NCI-H526 (cell line): ENCODE results near the gene B4GALNT4.
A peak's percentile ranks its signal among the peaks of the same experiment; 100 is the strongest.
"Not testable (repeated sequence)": the region's sequence is repeated elsewhere in the genome, so short reads cannot be mapped to it uniquely, and the experiment has no call there.

Source experiments
- DNase-seq, 2 experiments: peaks; one replicate each; lab custom pipeline; 2025; lab: John Stamatoyannopoulos, UW

B4GALNT4 gene, protein sequence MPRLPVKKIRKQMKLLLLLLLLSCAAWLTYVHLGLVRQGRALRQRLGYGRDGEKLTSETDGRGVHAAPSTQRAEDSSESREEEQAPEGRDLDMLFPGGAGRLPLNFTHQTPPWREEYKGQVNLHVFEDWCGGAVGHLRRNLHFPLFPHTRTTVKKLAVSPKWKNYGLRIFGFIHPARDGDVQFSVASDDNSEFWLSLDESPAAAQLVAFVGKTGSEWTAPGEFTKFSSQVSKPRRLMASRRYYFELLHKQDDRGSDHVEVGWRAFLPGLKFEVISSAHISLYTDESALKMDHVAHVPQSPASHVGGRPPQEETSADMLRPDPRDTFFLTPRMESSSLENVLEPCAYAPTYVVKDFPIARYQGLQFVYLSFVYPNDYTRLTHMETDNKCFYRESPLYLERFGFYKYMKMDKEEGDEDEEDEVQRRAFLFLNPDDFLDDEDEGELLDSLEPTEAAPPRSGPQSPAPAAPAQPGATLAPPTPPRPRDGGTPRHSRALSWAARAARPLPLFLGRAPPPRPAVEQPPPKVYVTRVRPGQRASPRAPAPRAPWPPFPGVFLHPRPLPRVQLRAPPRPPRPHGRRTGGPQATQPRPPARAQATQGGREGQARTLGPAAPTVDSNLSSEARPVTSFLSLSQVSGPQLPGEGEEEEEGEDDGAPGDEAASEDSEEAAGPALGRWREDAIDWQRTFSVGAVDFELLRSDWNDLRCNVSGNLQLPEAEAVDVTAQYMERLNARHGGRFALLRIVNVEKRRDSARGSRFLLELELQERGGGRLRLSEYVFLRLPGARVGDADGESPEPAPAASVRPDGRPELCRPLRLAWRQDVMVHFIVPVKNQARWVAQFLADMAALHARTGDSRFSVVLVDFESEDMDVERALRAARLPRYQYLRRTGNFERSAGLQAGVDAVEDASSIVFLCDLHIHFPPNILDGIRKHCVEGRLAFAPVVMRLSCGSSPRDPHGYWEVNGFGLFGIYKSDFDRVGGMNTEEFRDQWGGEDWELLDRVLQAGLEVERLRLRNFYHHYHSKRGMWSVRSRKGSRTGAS

DNA sequence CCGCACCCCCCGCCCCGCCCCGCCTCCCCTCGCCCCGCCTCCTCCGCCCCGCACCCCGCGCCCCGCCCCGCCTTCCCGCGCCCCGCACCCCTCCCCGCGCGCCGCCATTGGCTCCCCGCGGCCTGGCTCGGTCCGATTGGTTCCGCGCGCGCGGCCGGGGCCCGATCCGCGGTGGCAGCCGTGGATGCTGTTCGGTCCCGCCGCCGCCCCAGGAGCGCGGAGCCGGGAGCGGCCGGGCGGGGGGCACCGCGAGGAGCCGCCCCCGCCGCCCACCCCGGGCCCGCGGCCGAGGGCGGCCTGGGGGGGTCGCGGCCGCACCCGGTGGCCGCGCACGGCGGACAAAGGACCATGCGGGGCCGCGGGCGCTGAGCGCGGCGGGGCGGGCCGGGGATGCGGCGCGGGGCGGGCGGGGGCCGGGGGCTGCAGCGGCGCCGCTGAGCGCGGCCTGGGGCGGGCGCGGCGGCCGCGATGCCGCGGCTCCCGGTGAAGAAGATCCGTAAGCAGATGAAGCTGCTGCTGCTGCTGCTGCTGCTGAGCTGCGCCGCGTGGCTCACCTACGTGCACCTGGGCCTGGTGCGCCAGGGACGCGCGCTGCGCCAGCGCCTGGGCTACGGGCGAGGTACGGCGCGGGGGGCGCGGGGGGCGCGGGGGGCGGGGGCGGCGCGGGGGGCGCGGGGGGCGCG, at the start of gene B4GALNT4:
TSS of gene B4GALNT4 (plus strand) at position 164 of the 683 bp plus-strand sequence. CDS start at position 469, 305 bp downstream.
- peak in 1 of 2 experiments; percentile 77 for DNase-seq

DNA sequence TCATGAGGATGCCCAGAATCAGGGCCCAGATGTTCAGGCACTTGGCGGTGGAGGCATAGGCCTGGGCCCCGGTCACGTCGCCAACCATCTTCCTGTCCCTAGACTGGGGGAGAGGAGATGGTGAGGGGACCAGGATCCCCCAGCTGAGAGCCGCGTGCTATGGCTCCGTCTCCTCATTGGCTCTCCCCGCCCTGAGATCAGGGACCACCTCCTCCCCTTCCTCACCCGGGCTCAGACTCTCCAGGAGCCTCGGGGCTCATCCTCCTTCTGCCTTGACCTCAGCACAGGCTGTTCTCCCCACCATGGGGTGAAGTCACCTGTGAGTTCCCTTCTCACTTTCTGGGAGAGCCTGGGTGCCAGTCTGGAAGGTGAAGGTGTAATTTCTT, 49.4 kb upstream of the B4GALNT4 start:
- DNase-seq = not testable (repeated sequence)

DNA sequence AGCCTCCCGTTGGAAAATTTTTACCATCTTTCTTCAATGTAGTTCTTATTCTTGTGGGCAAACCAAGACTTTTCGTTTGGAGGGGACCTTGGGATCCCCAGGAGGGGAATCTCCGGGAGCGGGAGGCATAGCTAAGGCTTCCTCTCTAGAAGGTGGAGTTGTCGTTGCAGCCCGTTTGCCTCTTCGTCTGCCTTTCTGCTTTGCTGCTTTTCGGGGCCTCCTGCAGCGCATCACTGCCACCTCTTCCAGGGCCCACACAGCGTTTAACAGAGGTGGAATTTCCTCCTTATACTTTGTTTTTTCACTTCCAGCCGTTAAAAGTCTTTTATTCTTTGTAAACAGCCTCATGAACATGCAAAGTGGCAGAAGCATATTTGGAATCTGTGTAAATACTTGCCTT, 45.1 kb upstream of the B4GALNT4 start:
- peak in 1 of 2 experiments; percentile 54 for DNase-seq

DNA sequence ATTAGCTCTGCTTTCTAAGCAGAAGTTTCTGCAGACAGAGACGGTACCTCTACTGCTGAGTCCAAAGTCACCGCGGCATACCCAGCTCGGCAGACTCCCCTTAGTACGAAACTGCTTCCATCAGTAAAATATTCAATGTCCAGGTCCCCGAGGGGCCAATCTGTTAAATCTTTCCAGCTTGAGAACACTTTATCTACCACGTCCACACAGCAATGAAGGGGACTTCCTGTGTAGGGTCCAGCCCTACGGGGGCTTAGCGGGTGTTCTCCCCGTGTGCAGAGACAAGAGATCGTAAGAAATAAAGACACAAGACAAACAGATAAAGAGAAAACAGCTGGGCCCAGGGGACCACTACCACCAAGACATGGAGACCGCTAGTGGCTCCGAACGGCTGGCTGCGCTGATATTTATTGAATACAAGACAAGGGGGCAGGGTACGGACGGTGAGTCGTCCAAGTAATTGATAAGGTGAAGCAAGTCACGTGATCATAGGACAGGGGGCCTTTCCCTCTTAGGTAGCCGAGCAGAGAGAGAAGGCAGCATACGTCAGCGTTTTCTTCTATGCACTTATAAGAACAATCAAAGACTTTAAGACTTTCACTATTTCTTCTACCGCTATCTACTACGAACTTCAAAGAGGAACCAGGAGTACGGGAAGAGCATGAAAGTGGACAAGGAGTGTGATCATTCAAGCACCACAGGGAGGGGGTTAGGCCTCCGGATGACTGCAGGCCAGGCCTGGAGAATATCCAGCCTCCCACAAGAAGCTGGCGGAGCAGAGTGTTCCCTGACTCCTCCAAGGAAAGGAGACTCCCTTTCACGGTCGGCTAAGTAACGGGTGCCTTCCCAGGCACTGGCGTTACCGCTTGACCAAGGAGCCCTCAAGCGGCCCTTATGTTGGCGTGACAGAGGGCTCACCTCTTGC, 44.4 kb upstream of the B4GALNT4 start:
- not testable (repeated sequence) for DNase-seq

DNA sequence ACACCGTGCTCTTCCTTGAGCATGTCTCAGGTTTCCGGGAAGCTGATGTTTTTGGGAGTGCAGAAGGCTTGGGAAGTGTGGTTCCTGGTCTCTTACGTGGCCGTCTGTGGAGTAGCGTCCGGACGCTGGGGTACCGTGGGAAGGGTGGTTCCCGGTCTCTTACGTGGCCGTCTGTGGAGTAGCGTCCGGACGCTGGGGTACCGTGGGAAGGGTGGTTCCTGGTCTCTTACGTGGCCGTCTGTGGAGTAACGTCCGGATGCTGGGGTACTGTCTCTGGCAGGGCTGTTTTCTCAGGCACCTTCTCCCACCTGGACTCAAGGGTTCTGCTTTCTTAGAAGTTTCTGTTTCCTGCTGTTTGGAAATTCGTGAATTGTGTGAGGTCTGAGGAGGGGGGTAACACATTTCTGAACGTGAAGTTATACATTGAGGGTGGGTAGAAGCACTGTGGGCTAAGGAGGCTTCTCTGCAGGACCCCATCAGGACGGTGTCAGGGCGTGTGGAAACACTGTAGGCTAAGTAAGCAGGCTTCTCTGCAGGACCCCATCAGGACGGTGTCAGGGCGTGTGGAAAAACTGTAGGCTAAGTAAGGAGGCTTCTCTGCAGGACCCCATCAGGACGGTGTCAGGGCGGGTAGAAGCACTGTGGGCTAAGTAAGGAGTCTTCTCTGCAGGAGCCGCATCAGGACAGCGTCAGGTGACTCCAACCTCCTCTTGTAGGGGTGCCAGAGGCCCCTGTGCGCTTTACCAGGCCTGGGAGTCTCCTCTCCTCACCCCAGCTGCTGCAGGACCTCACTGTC, 43.3 kb upstream of the B4GALNT4 start:
- DNase-seq = no peak

DNA sequence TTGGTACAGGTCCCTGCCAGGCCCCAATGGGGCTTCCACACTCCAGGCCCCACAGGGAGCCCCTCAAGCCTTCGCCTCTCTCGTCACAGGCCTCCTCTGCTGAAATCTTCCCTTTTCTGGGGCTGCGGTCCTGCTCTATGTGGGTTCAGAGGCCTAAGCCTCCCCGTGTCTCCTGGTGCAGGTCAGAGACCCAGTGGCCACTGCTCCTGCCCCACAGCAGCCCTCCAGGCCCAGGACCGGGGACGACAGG, 42.8 kb upstream of the B4GALNT4 start:
- DNase-seq = no peak

DNA sequence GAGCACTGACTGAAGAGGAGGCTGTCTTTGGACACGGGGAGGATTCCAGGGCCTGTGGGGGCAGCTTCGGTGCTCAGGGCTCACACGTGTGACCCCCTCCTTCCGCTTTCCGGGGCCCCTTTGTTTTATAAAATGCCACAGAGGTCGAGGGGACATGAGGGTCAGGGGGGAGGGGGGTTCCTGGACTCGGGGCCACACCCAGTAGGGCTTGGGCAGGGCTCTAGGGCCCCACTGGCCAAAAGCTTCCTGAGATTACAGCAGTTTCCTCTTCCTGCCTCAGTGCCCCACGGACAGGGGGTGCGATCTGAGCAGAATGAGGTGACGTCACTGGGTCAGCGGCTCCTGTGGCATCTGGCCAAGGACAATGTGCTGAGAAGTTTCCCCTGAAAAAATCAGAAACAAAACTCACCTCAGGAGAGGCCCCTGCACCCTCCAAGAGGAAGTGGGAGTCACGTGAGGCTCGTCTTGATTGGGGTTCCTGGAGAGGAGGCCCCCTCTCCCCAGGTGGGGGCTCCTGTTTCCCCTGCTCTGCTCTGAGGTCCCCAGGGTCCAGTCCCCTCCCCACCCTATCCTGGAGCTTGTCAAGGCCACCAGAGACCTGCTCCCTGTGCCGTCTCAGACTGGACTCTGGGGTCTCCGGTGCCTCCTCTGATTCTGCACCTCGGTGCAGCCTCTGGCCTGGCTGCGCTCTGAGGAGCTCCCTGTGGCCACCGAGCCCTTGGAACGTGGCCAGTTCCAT, 42.3 kb upstream of the B4GALNT4 start:
- no peak for DNase-seq

DNA sequence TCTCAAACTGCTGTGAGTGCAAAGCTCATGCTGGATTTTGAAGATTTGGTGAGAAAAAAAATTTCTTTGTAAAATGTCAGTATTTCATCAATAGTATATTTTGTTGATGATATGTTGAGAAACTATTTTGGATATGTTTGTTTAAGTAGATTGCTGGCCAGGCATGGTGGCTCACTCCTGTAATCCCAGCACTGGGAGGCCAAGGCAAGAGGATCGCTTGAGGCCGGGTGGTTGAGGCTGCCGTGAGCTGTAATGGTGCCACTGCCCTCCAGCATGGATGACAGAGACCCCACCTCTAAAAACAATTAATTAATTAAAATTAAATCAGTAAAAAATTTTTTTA, 41.7 kb upstream of the B4GALNT4 start:
- no peak for DNase-seq

DNA sequence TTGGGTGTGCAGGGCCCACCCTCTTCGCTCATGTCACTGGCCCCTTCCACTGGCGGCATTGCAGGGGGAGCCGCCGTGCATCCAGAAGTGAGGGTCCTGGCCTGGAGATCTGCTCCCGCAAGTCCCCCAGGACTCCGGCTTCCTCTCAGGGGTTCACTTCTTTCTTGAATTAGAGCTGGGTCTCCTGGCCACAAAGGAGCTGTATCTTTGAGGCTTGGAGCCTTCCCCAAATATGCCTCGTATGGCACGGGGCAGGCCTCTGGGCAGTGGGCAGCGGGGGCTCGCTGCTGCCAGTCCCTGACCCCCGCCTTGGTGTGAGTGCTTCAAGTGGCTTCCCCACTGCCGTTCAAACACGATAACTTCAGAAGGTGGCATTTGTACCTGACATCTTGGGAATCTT, 41.3 kb upstream of the B4GALNT4 start:
- DNase-seq = no peak

DNA sequence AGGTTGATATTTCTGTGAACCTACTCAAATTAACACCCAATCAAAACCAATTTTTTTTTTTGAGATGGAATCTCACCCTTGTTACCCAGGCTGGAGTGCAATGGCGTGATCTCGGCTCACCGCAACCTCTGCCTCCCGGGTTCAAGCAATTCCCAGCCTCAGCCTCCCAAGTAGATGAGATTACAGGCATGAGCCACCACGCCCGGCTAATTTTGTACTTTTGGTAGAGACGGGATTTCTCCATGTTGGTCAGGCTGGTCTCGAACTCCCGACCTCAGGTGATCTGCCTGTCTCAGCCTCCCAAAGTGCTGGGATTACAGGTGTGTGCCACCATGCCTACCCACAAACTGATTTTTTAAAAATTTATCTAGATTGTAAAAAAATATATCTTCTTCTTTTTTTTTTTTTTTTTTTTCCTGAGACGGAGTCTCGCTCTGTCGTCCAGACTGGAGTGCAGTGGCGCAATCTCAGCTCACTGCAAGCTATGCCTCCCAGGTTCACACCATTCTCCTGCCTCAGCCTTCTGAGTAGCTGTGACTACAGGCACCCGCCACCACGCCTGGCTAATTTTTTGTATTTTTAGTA, 40.7 kb upstream of the B4GALNT4 start:
- DNase-seq = not testable (repeated sequence)

DNA sequence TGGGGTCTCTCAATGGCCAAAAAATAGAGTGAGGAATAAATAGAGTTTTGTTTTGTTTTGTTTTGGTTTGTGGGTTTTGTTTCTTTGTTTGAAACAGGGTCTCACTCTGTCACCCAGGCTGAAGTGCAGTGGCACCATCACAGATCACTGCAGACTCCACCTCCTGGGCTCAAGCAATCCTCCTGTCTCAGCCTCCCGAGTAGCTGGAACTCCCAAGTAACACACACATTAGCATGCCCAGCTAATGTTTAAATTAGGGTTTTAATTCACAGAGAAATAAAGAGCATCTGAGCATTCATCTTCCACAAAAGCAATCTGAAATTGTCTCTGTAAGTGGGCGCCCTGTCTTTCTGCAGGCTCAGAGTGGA, 39.4 kb upstream of the B4GALNT4 start:
- DNase-seq = no peak

DNA sequence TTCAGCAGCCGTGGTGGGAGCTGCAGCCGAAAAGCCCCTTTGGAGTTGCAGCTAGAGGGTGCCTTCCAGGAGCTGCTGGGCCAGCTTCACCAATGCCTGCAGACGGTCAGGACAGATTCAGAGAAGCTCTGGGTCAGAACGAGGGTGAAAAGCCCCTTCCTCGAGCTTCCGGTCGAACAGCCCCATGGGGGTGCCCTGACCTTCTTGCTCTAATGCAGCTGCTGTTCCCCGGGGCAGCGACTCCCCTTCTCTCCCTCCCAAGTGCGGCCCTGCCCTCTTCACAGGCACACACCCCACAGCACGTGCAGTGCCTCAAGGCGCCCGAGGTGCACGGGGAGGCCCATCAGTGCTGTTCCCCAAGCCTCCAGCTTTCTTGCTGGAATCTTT, 39.0 kb upstream of the B4GALNT4 start:
- DNase-seq = no peak

DNA sequence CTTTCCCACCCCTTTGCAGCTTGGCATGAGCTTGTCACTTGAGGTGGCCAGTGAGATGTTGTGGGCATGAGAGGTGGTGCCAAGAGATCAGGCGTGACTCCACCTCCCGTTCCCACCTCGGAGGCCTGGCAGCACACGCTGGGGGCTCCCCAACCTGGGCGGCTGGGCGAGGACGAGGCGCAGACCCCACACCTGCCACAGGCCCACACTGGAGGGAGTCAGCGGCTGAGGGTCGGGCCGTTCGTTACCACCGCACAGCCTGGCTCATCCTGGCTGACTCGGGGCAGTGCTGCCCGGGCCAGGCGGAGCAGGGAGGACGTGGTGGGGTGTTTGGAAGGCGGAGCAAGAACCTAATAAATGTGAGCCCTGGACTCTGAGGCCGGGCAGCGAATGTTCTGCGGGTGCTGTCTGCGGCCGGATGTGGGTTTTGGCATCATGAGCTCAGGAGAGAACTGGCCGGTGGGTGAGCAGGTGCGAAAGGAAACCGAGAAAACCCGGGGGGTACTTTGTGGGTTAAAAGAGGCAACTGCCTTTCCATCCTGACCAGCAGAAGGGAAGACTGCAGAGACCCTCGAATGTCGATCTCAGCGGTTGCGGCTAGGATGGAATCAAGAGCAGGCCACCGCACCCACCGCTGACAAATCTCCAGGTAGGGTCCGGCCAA, 38.5 kb upstream of the B4GALNT4 start:
- no peak for DNase-seq

DNA sequence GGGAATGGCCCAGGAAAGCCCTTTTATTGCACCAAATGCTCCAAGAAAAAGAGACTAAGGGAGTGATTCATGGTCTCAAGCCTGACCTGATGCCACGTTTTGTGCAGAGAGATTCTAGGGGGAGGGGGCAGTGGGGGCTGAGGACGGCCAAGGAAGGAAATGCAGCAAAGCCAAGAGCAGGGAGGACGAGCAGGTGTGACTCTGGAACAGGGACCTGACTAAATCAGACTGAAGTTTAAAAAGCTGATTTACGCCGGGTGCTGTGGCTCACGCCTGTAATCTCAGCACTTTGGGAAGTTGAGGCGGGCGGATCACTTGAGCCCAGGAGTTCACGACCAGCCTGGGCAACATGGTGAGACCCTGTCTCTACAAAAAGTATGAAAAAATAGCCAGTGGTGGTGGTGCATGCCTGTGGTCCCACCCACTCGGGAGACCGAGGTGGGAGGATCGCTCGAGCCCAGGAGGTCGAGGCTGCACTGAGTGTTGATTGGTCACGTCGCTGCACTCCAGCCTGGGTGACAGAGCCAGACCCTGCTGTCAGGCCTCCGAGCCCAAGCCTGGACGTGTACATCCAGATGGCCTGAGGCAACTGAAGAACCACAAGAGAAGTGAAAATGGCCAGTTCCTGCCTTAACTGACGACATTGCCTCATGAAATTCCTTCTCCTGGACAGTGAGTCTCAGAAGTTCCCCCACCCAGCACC, 37.8 kb upstream of the B4GALNT4 start:
- no peak for DNase-seq

DNA sequence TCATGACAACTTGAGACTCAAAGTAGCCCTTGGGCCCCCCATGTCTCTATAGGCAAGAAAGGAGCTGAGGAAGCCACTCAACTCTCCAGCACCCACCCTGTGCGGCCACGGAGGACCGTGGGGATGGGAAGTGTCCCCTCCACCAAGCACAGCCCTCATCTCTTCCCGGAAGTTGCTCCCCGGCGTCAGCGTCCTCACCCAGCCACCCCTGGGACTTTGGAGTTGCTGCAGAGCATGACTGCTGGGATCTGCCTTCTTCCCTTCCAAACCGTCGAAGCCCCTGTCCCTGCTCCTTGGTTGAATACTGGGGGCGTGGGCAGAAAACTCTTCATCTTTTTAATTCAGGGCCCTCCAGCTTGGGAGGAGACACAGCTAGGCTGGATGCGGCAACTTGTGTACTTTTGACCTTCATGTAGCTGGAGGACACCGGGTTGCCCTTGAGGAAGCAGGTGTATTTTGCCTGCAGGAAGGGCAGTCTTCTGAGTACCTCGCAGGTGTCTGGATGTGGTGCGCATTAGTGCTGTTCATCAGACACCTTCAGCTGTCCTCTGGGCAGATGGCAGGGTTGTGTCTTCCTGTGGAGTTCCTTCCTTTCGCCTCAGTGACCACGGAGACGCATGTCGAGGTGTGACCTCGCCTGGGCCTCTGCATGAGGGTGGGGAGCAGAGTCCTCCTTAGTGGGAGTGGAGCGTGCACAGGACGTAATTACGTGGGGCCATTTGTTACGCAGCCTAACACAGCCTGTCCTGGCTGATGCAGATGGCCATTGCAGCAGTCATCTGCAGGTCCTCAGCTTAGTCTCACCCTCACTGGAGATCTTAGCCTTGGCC, 36.4 kb upstream of the B4GALNT4 start:
- DNase-seq = no peak

DNA sequence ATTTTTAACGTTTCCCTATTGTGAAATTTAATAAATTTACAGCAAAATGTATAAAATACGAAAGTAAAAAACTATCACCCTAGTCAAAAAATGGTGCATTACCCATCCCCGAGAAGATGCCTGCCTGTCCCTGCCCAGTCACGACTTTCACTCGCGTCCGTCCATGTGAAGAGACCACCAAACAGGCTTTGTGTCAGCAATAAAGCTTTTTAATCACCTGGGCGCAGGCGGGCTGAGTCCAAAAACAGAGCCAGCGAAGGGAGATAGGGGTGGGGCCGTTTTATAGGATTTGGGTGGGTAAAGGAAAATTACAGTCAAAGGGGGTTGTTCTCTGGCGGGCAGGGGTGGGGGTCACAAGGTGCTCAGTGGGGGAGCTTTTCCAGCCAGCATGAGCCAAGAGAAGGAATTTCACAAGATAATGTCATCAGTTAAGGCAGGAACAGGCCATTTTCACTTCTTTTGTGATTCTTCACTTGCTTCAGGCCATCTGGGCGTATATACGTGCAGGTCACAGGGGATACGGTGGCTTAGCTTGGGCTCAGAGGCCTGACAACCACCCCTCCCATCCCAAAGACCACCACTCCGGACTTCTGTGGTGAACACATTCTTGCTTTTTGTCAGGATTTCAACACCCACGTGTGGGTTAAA, 35.6 kb upstream of the B4GALNT4 start:
- DNase-seq = not testable (repeated sequence)
